NCI-H146 (cell line): ENCODE data around the gene RADIL.
"Not testable (repeated sequence)": the region's sequence is repeated elsewhere in the genome, so short reads cannot be mapped to it uniquely, and the experiment has no call there.

Experiments
- DNase-seq: peaks from one replicate; lab custom pipeline; 2025; lab: John Stamatoyannopoulos, UW

Gene RADIL

GRCh38 chr7:4883372-4884144, at the start of gene RADIL:
TSS of gene RADIL (minus strand) at chr7:4883716. CDS start at chr7:4878139, 5,577 bp downstream.
- peak; percentile 96 for DNase-seq

DNA sequence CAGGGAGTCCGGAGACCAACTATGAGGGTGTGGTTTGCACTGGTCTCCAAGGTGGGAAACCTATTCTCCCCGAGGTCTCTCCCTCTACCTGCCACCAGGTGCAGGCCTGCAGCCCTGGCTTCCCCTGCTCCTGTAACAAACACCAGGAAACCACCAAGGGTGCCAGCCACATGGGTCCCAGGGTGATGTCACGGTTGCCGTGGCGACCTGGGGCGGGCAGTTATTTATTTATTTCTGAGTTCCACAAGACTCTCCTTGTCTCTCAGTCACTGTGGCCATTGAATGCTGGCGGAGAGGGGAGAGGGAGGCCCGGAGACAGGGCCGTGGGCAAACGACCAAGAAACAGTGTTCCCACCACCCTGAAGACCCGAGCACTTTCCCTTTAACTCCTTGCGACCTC, 48.4 kb upstream of the RADIL start:
- DNase-seq, result peak; percentile 97

GRCh38 chr7:4929005-4929404, 45.5 kb upstream of the RADIL start:
- DNase-seq, result no peak

DNA sequence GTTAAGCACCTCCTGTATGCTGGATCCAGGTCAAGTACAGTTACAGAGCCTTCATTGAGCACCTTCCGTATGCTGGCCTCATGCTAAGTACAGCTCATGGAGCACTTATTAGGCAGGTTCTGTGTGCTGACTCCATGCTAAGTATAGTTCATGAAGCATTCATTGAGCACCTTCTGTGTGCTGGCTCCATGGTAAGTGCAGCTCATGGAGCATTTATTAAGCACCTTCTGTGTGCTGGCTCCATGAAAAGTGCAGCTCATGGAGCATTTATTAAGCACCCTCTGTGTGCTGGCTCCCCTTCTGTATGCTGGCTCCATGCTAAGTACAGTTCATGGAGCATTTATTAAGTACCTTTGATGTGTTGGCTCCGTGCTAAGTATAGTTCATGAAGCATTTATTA, 44.9 kb upstream of the RADIL start:
- DNase-seq, result no peak

- DNase-seq, result no peak
Observed at GRCh38 chr7:4919969-4920766, 36.7 kb upstream of the RADIL start.

GRCh38 chr7:4916113-4916512, 32.6 kb upstream of the RADIL start:
- DNase-seq, result no peak

GRCh38 chr7:4911111-4911828, 27.8 kb upstream of the RADIL start:
- DNase-seq, result no peak

GRCh38 chr7:4906682-4907081, 23.2 kb upstream of the RADIL start:
- DNase-seq, result no peak

DNA sequence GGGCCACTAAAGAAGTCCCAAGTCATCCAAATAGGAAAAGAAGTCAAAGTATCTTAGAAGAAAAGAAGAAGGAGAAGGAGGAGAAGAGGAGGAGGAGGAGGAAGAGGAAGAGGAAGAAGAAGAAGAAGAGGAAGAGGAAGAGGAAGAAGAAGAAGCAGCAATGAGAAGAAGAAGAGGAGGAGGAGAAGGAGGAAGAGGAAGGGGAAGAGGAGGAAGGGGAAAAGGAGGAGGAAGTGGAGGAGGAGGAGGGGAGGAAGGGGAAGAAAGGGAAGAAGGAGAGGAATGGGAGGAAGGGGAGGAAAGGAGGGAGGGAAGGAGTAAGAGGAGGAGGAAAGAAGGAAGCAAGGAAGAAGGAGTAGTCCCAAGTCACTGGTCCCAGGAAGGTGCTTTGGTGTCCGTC, 21.7 kb upstream of the RADIL start:
- DNase-seq, result no peak

DNA sequence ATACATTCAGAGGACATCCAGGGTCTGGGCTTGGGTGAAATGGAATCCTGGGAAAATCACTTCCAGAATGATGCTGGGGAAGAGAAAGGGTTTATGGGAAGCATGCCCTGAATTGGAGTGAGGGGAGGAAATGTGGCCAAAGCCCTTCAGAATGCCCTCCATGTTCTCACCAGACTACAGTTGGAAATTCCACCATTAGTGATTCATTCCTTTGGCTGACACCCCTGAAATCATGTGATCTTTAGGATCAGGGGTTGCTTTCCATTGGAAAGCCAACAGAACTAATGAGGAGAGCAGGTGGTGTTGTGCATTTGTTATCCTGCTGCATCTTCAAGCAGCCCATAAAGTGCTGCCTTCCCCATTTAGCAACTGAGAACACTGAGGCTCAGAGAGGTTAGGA, 20.8 kb upstream of the RADIL start:
- DNase-seq, result no peak

GRCh38 chr7:4895766-4896165, 12.2 kb upstream of the RADIL start:
- no peak for DNase-seq

- DNase-seq, result no peak
Observed at GRCh38 chr7:4894482-4894881, 11.0 kb upstream of the RADIL start.

DNA sequence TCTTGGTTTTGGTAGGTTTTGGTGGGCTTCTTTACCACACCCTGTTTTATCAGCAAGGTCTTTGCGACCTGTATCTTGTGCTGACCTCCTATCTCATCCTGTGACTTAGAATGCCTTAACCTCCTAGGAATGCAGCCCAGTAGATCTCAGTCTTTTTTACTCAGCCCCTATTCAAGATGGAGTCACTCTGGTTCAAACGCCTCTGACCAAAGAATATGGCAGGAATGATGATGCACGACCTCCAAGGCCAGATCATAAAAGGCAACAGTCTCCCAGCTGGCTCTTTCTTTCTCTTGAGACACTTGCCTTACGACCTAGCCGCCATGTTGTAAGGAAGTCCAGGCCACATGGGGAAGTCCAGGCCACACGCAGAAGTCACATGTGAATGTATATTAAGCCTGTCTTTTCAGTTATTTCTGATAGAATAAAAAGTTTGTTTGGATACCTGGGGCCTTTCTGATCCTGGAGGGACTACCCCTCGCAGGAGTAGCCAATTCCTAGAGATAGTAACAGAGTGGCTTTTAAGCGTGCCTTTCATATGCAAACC, 10.5 kb upstream of the RADIL start:
- DNase-seq, result no peak

- DNase-seq, result not testable (repeated sequence)
Observed at GRCh38 chr7:4893188-4893587, 9.7 kb upstream of the RADIL start.

- not testable (repeated sequence) for DNase-seq
Observed at GRCh38 chr7:4891522-4891921, 8.0 kb upstream of the RADIL start.

DNA sequence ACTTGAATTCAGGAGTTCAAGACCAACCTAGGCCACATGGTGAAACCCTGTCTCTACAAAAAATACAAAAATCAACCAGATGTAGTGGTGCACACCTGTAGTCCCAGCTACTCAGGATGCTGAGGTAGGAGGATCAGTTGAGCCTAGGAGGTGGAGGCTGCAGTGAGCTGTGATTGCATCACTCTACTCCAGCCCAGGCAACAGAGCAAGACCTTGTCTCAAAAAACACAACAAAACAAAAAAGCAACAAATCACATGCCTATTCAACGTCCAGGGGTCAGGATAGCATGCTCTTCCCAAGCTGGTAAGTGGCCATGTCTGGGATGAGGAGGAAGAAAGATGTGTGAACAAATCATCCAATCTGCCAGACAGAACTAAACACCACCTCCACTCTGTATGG, 6.2 kb upstream of the RADIL start:
- no peak for DNase-seq

DNA sequence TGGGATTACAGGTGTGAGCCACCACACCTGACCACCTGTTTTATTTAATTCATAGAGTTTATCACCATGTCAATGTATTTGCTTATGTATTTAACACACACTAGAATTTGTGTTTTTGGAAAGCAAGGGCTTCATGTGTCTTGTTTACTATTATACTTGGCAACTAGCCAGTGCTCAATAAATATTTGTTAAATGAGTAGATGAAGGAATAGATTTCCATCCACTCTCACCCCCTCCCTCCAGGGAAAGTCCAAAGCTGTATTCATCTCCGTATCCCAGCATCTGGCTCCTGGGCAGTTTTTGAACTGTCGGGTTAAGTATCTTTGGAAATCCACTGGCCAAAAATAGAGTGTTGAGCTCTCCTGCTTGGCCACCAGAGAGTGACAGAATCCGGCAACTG, 4.6 kb upstream of the RADIL start:
- DNase-seq, result peak; percentile 52

- DNase-seq, result no peak
Observed at GRCh38 chr7:4886671-4887070, 3.2 kb upstream of the RADIL start.

GRCh38 chr7:4885317-4885807, 1.8 kb upstream of the RADIL start:
- no peak for DNase-seq

DNA sequence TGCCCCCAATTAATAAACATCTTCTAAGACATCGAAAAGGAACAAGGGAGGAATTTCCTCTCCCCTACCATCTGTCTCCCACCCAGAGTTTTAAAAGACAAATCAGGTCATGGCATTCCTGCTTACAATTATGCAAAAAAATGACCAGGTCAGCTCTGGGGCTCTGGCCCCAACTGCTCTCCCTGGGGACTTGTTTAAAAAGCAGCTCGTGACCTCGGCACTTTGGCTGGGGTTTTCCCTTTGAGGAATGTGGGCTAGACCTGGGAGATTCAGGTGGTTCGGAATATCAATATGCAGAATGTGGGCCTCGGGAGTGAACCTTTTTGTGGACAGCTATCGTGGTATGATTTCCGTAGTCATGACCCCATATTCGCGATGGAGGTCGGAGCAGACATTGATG, 648 bp upstream of the RADIL start:
- no peak for DNase-seq

DNA sequence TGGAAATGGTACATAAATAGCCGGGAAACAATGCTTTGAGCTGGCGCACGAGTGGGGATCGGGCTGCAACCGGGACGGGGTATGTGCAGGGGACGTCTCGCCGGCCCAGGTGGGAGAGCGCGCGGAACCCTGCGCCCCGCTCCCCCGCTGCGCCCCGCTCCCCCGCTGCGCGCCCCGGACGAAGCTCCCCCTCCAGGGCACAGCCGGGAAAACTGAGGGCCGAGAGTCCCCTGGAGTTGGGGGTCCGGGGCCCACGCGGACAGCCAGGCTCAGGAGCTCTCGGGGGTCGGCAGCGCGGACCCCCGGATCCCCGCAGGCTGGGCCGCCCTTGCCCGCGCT, 514 bp downstream of the RADIL start:
- DNase-seq, result no peak
